GM19324 (cell line): ENCODE data around the gene BST1.
"Not testable (repeated sequence)": the region's sequence is repeated elsewhere in the genome, so short reads cannot be mapped to it uniquely, and the experiment has no call there.

ENCODE experiments used
- ATAC-seq: cut with Tn5 transposase; IDR thresholded peaks from one replicate; pipeline ENCODE4 v1.9.1; 2021; ENCODE audit warnings: mild to moderate bottlenecking, moderate library complexity; ENCODE audit not compliant: unreplicated experiment, low FRiP score

BST1 gene

GRCh38 chr4:15706646-15707362 is 3.9 kb downstream of the BST1 start:
- ATAC-seq, result no peak

GRCh38 chr4:15707363-15707715 is 4.5 kb downstream of the BST1 start:
- ATAC-seq, result no peak

- no peak for ATAC-seq
Observed at GRCh38 chr4:15711762-15712161, 8.9 kb downstream of the BST1 start.

- ATAC-seq, result no peak
Observed at GRCh38 chr4:15712214-15712613, 9.3 kb downstream of the BST1 start.

- ATAC-seq, result no peak
Observed at GRCh38 chr4:15714141-15714540, 11.3 kb downstream of the BST1 start.

- ATAC-seq, result no peak
Observed at GRCh38 chr4:15714646-15715435, 12.0 kb downstream of the BST1 start.

- no peak for ATAC-seq
Observed at GRCh38 chr4:15716115-15716514, 13.2 kb downstream of the BST1 start.

- ATAC-seq, result no peak
Observed at GRCh38 chr4:15717086-15717485, 14.2 kb downstream of the BST1 start.

- no peak for ATAC-seq
Observed at GRCh38 chr4:15717657-15718416, 15.0 kb downstream of the BST1 start.

- no peak for ATAC-seq
Observed at GRCh38 chr4:15718465-15718864, 15.6 kb downstream of the BST1 start.

GRCh38 chr4:15718959-15719358 is 16.1 kb downstream of the BST1 start:
- no peak for ATAC-seq

GRCh38 chr4:15719506-15719905 is 16.6 kb downstream of the BST1 start:
- no peak for ATAC-seq

GRCh38 chr4:15720851-15721250 is 18.0 kb downstream of the BST1 start:
- ATAC-seq, result no peak

GRCh38 chr4:15725608-15726007 is 22.7 kb downstream of the BST1 start:
- ATAC-seq, result no peak

GRCh38 chr4:15729910-15730533 is 27.2 kb downstream of the BST1 start:
- no peak for ATAC-seq

- not testable (repeated sequence) for ATAC-seq
Observed at GRCh38 chr4:15733061-15733460, 30.2 kb downstream of the BST1 start.

- ATAC-seq, result no peak
Observed at GRCh38 chr4:15735536-15735935, 32.7 kb downstream of the BST1 start.

GRCh38 chr4:15736514-15737050 is 33.7 kb downstream of the BST1 start:
- no peak for ATAC-seq

GRCh38 chr4:15737255-15737654 is 34.4 kb downstream of the BST1 start:
- no peak for ATAC-seq

- ATAC-seq, result no peak
Observed at GRCh38 chr4:15738877-15739276, 36.0 kb downstream of the BST1 start.
